ENCODE results near the gene TUBB3.
"Not testable (repeated sequence)": the region's sequence is repeated elsewhere in the genome, so short reads cannot be mapped to it uniquely, and the experiment has no call there.

The TUBB3 gene

GRCh38 chr16:89918453-89919347, 4.4 kb upstream of the TUBB3 start, which contains the start of gene MC1R:
MC1R (plus strand) TSS chr16:89918862; CDS start chr16:89919259, 397 bp downstream.
- no peak for DNase-seq

- no peak for DNase-seq
Measured at GRCh38 chr16:89919535-89920406, 3.4 kb upstream of the TUBB3 start.

GRCh38 chr16:89920723-89921122, 2.4 kb upstream of the TUBB3 start:
- no peak for DNase-seq

- DNase-seq = no peak
Measured at GRCh38 chr16:89921131-89921701, 1.9 kb upstream of the TUBB3 start.

GRCh38 chr16:89921702-89922476, 1.3 kb upstream of the TUBB3 start:
- peak; percentile 97 for DNase-seq

GRCh38 chr16:89922477-89922883, 662 bp upstream of the TUBB3 start:
- DNase-seq = peak; percentile 87

GRCh38 chr16:89923640-89924296, 626 bp downstream of the TUBB3 start:
- DNase-seq = no peak

GRCh38 chr16:89924297-89924924, 1.3 kb downstream of the TUBB3 start:
- DNase-seq = no peak

- no peak for DNase-seq
Measured at GRCh38 chr16:89924925-89925307, 1.8 kb downstream of the TUBB3 start.

GRCh38 chr16:89925596-89926079, 2.5 kb downstream of the TUBB3 start:
- DNase-seq = no peak

GRCh38 chr16:89931305-89931896, 8.3 kb downstream of the TUBB3 start:
- DNase-seq = no peak

GRCh38 chr16:89931964-89932363, 8.8 kb downstream of the TUBB3 start:
- no peak for DNase-seq

- DNase-seq = not testable (repeated sequence)
Measured at GRCh38 chr16:89934019-89934418, 10.9 kb downstream of the TUBB3 start.

- DNase-seq = no peak
Measured at GRCh38 chr16:89934611-89935553, 11.7 kb downstream of the TUBB3 start.

- not testable (repeated sequence) for DNase-seq
Measured at GRCh38 chr16:89935620-89936019, 12.5 kb downstream of the TUBB3 start.

- DNase-seq = no peak
Measured at GRCh38 chr16:89936034-89936433, 12.9 kb downstream of the TUBB3 start.

GRCh38 chr16:89936508-89936907, 13.4 kb downstream of the TUBB3 start:
- no peak for DNase-seq

- no peak for DNase-seq
Measured at GRCh38 chr16:89936981-89937380, 13.8 kb downstream of the TUBB3 start.

GRCh38 chr16:89938175-89938885, 15.2 kb downstream of the TUBB3 start:
- no peak for DNase-seq

Data from NCI-H226 (cell line).